HG03045 (cell line): ENCODE data around the gene NASP.
"Not testable (repeated sequence)": the region's sequence is repeated elsewhere in the genome, so short reads cannot be mapped to it uniquely, and the experiment has no call there.

Experiments
- ATAC-seq: cut with Tn5 transposase; IDR thresholded peaks from one replicate; pipeline ENCODE4 v1.9.1; 2021; ENCODE audit warnings: mild to moderate bottlenecking, moderate library complexity; ENCODE audit not compliant: unreplicated experiment

NASP gene

GRCh38 chr1:45569571-45569961, 14.3 kb upstream of the NASP start:
- no peak for ATAC-seq

DNA sequence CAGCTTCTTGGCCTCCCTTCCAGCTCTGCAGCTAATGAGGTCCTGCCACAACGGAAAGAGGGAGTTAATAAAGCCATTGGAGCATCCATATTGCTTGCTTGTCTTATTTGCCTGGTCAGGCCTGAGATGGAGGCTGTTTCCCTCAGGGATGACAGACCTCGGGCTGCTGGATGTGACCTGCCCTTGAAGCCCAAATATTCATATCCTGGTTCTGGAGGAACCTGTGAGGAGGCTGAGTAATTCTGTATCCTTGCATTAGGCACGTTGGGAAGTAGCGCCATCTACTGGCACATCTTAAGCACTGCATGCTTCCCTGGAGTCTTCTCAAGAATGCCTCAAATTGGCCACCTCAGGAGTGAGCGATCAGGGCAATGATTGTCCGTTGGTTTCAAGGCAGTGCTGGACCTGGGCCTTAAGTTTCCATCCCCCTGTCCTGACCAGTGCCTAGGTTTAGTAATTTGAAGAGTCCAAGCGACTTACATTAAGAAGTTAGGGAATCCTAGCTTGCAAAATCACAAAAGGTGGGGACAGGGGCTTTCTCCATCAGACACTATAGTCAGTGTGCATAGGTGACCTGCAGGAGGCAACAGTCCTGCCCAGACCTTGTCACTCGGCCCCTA, 13.8 kb upstream of the NASP start:
- no peak for ATAC-seq

- no peak for ATAC-seq
Observed at GRCh38 chr1:45570631-45571030, 13.2 kb upstream of the NASP start.

- ATAC-seq, result no peak
Observed at GRCh38 chr1:45573231-45573804, 10.5 kb upstream of the NASP start.

- ATAC-seq, result no peak
Observed at GRCh38 chr1:45574105-45574626, 9.7 kb upstream of the NASP start.

GRCh38 chr1:45583264-45583665, 576 bp upstream of the NASP start:
- peak; percentile 73 for ATAC-seq

DNA sequence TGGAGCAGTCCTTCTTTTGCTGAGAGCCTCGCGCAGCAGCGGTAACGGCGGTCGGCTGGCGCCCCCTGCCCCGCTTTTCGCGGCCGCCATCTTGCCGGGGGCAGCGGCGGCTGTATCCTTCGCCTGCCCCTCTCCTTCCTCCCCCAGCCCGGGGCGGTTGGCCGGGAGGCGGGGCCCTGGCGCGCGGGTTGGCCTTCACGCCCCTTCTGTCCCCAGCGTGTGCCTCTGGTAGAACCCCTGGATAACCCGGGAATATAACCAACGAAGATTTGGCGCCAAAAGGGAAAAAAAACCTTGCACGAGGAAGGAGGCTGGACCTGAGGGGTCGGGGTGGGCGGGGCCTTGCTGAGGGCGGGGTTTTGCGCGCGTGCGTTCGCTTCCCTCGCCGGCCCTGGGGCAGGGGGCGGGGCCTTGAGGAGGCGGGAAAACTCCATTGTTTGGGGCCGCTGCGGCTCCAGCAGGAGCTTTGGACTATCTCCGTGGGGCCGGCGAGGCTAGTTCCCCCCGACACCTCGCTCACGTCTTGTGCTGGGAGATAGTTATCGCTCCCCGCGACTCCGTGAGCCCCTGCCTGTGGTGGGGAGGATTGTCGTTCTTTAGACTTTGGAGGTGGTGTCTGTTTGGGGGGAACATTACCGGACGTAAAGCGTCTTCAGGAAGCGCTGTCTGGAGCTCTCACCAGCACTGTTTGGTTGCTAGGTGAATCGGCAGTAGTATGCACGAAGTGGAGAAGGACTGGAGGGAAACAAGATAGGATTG, 689 bp downstream of the NASP start:
- ATAC-seq, result peak; percentile 31

DNA sequence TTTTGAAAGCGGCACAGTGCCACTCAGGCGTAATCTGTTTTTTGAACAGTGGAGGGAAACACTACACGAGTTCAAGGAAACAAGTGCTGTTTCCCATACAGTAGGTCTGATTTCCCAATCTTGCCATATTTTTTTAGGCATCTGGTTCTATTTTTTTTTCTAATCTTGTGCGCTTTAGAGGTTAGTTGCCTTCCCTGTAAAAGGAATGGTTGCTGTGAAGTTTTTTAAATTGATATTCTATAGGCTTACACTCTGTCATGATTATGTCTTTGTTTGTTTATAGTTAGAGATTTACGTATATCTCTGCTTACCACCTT, 1.2 kb downstream of the NASP start:
- ATAC-seq, result no peak

DNA sequence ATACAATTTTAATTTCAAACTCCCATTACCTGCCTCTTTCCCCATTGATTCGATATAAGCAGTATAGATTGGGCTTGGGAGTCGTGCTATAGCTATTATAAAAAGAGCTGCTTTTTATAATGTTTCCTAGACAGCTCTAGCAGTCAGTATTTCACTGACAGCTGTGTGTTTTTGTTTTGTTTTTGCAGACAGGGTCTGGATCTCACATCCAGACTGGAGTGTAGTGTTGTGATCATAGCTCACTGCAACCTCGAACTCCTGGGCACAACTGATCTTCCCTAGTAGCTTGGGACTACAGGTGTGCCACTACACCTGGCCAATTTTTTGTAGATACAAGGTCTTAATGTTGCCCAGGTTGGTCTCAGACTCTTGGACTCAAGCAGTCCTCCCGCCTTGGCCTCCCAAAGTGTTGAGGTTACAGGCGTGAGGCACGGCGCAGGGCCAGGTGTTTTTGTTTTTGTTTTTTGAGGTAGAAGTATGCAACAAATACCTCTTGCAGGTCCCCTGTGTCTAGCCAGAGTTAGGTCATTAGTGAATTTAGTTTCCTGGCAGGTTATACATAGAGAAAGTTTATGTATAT, 1.7 kb downstream of the NASP start:
- no peak for ATAC-seq

DNA sequence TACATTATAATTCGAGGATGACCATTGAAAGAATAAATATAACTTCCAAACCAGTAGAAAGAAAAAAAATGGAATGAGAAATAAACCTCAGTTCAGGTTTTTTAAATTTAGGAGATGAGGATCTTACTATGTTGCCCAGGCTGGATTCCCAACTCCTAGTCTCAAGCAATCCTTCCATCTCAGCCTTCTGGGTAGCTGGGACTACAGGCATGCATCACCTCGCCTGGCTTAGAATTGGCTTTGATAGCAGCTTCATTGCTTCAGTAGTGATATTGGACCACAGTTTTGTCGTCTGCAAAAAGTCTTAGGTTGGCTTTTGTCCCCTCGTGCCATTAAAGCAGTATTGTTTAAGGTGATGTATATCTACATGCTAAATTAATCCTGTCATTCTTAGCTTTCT, 2.9 kb downstream of the NASP start:
- ATAC-seq, result no peak

- ATAC-seq, result no peak
Observed at GRCh38 chr1:45589861-45590260, 6.0 kb downstream of the NASP start.

DNA sequence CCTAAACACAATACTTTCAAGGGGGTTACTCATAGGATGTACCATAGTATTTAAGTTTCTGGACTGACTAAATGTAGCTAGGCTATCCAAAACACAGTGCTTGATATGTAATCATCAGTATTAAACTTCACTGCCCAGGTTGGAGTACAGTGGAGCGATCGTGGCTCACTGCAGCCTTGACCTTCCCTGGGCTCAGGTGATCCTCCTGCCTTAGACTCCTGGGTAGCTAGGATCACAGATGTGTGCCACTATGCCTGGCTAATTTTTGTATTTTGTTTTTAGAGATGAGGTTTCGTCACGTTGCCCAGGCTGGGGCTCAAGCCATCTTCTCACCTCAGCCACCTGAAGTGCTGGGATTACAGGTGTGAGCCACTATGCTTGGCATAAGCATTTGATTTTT, 10.6 kb downstream of the NASP start:
- no peak for ATAC-seq

DNA sequence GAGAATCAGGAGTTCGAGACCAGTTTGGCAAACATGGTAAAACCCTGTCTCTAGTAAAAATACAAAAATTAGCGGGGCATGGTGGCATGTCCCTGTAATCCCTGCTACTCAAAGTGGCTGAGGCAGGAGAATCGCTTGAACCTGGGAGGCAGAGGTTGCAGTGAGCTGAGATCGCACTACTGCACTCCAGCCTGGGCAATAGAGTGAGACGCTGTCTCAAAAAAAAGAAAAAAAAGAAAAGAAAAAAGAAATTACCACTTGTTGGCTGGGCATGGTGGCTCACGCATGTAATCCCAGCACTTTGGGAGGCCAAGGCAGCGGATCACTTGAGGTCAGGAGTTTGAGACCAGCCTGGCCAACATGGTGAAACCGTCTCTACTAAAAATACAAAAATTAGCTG, 12.9 kb downstream of the NASP start:
- ATAC-seq, result not testable (repeated sequence)

GRCh38 chr1:45604239-45604638, 20.4 kb downstream of the NASP start:
- ATAC-seq, result no peak

DNA sequence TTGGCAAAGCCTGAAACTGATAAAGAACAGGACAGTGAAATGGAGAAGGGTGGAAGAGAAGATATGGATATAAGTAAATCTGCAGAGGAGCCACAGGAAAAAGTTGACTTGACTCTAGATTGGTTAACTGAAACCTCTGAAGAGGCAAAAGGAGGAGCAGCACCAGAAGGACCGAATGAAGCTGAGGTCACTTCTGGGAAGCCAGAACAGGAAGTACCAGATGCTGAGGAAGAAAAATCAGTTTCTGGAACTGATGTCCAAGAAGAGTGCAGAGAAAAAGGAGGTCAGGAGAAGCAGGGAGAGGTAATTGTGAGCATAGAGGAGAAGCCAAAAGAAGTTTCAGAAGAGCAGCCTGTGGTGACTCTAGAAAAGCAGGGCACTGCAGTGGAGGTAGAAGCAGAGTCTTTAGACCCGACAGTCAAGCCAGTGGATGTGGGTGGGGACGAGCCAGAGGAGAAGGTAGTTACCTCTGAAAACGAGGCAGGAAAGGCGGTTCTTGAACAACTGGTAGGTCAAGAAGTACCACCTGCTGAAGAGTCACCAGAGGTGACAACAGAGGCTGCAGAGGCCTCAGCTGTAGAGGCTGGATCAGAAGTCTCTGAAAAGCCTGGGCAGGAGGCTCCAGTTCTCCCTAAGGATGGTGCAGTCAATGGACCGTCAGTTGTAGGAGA, 23.7 kb downstream of the NASP start:
- ATAC-seq, result no peak

DNA sequence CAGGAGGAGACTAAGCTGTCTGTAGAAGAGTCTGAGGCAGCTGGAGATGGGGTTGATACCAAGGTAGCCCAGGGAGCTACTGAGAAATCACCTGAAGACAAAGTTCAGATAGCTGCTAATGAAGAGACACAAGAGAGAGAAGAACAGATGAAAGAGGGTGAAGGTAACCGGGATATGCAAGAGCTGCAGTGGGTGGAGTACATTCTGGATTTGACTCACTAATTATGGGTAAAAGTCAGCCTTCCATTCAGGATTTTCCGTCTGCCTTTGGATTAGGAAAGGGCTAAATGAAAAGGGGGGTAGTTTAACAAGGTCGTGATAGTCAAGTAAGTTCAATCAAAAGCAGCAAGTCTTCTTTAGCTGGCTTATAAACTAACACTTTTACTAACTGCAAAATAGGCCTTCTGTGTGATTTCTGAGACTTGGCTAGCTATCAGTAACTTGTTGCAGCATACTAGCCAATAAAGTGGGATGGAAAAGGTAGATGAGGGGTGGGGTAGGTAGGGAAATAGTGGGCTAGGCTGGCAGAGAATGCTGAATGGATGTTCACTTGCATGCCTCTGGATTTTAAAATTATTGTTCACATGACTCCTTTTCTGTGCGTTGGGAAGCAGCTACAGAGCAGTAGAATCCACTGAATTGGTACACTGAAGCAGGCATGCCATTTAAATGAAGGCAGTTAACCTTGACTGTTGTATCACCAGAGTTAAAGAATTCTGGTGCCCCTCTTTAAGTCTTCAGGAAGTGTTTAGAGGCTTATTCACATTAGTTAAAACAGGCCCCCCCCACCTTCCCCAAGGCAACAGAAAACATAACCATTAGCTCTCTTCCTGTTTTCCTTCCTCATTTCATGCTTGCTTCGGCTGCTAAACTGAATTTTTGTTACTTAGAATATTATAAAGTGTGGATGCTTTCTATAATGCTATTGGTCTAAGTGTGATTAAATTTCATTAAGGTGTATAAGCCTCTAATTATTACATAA, 24.6 kb downstream of the NASP start:
- no peak for ATAC-seq

- no peak for ATAC-seq
Observed at GRCh38 chr1:45610589-45611226, 26.9 kb downstream of the NASP start.

- no peak for ATAC-seq
Observed at GRCh38 chr1:45612941-45613579, 29.2 kb downstream of the NASP start.

DNA sequence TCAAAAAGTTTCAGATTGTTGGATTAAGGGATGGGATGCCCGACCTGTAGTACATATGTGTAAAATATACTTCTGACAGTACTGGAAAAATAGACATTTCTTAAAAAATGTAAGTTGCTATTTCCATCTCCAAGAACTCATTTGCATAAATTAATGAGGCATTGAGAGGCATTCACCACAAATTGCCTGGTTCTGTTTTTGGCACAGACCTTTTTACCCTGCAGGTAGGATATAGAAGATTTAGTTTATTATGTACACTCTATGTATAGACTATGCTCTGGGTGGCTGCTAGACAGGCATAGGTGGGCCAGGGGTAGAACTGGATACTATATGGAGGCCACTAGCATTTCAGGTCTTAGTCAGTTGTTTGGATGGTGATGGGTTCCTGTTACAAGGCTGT, 32.0 kb downstream of the NASP start:
- no peak for ATAC-seq
